Liver (tissue), 3 donors: ENCODE measurements around the gene COL4A1.

Source experiments
- TAF1 ChIP-seq: conservative IDR thresholded peaks from 2 replicates; pipeline ENCODE4 v1.6.1; 2016; ENCODE audit warnings: antibody characterized with exemption, mild to moderate bottlenecking
- YY1 ChIP-seq: IDR thresholded peaks from 2 replicates; pipeline ENCODE4 v1.6.1; 2016; ENCODE audit warnings: antibody characterized with exemption, mild to moderate bottlenecking
- TF ChIP-seq, protein P1 (sequence below): fragments of 150-350 bp; IDR thresholded peaks from 2 replicates; pipeline ENCODE4 v1.5.1; 2017; ENCODE audit warnings: improper control_type of control experiment, low read depth, low read length; ENCODE audit not compliant: missing input control
- TF ChIP-seq, protein P2 (sequence below): IDR thresholded peaks from 2 replicates; pipeline ENCODE4 v1.6.1; 2016; ENCODE audit warnings: antibody characterized with exemption
- donor health status: healthy.
- donor health status: healthy.

DNA sequence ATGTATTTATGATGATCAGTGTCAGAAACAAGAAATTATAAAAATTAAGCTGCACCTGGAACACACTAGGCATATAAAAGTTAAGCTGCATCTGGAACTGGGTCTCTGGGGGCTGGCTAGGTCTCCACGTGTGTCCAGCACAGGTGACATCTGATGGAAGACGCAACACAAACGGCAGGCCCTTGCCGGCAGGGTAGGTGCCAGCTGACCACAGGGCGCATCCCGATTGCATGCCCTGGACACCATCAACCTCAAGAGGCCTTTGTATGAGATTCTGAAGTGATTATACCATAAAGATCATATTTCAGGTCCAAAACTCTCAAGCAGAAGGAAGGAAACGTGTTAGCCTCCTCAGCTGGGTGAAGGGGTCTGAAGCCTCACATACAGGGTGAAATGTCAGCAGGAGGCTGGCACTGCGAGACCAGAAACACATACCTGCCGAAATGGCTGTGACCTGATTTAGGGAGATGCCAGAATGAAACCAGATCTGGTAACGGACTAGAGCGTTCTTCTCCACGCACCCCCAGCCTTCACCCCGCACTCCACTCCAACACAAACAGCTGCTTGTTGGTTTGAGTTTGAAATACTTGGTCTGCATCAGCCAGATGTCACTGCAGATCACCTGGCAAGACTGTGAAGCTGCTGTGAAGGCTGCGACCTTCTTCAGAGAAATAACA lies 37.3 kb downstream of the COL4A1 start:
- TF ChIP-seq, protein P1, sequence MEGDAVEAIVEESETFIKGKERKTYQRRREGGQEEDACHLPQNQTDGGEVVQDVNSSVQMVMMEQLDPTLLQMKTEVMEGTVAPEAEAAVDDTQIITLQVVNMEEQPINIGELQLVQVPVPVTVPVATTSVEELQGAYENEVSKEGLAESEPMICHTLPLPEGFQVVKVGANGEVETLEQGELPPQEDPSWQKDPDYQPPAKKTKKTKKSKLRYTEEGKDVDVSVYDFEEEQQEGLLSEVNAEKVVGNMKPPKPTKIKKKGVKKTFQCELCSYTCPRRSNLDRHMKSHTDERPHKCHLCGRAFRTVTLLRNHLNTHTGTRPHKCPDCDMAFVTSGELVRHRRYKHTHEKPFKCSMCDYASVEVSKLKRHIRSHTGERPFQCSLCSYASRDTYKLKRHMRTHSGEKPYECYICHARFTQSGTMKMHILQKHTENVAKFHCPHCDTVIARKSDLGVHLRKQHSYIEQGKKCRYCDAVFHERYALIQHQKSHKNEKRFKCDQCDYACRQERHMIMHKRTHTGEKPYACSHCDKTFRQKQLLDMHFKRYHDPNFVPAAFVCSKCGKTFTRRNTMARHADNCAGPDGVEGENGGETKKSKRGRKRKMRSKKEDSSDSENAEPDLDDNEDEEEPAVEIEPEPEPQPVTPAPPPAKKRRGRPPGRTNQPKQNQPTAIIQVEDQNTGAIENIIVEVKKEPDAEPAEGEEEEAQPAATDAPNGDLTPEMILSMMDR: no peak
- TF ChIP-seq, protein P2, sequence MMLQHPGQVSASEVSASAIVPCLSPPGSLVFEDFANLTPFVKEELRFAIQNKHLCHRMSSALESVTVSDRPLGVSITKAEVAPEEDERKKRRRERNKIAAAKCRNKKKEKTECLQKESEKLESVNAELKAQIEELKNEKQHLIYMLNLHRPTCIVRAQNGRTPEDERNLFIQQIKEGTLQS: no peak
- TF ChIP-seq TAF1 (no peak), YY1 (no peak)
